Subcutaneous adipose tissue (tissue), 4 donors: ENCODE results near the gene RAD51B. TPM values are rescaled to one million over a fixed set of nuclear protein-coding genes. Genes with fewer than 3 reads are reported as not detected.

Experiments used
- CTCF ChIP-seq: fragments of 450-650 bp; IDR thresholded peaks from one replicate; pipeline ENCODE4 v1.5.1; 2016; ENCODE audit warnings: low read depth, mild to moderate bottlenecking, control low read depth, antibody characterized with exemption, moderate library complexity
- total RNA-seq, 4 donors: library from RNA; depleted of rRNA; stranded (reverse); fragments of >200 nt; gene quantifications; one replicate each; pipeline ENCODE4 v1.1.0, GENCODE V29; 2016

RAD51B gene
- total RNA-seq, 4 donors from 2014 or later: 9.7 to 24.1 (median 16.7) TPM

GRCh38 chr14:68282479-68283377 is 463.1 kb downstream of the RAD51B start:
- TF ChIP-seq CTCF: no peak

- TF ChIP-seq CTCF: no peak
Measured at GRCh38 chr14:68283378-68284123, 464.0 kb downstream of the RAD51B start.

- no peak for TF ChIP-seq CTCF
Measured at GRCh38 chr14:68284333-68284732, 464.8 kb downstream of the RAD51B start.

GRCh38 chr14:68284834-68285233 is 465.3 kb downstream of the RAD51B start:
- TF ChIP-seq CTCF: no peak

GRCh38 chr14:68285421-68286179 is 466.0 kb downstream of the RAD51B start:
- no peak for TF ChIP-seq CTCF

GRCh38 chr14:68286667-68287066 is 467.1 kb downstream of the RAD51B start:
- no peak for TF ChIP-seq CTCF
